Endometrium (tissue), 2 donors: ENCODE data around the gene SLC25A38.
"Not testable (repeated sequence)": the region's sequence is repeated elsewhere in the genome, so short reads cannot be mapped to it uniquely, and the experiment has no call there.

Experiments used
- FAIRE-seq: peaks from 2 replicates; lab custom pipeline; 2012; peaks lifted over from hg19 to GRCh38; lab: Jason Lieb, UNC
- donor health status: control.
- donor health status: control.

SLC25A38 gene

GRCh38 chr3:39383045-39383880 is at the start of gene SLC25A38:
SLC25A38 (plus strand) TSS chr3:39383370; CDS start chr3:39383725, 355 bp downstream.
- FAIRE-seq = no peak

GRCh38 chr3:39333607-39334006 is 49.6 kb upstream of the SLC25A38 start:
- FAIRE-seq = no peak

- no peak for FAIRE-seq
Measured at GRCh38 chr3:39334205-39334604, 49.0 kb upstream of the SLC25A38 start.

- no peak for FAIRE-seq
Measured at GRCh38 chr3:39338201-39338600, 45.0 kb upstream of the SLC25A38 start.

- FAIRE-seq = no peak
Measured at GRCh38 chr3:39339086-39339485, 44.1 kb upstream of the SLC25A38 start.

- no peak for FAIRE-seq
Measured at GRCh38 chr3:39343076-39343717, 40.0 kb upstream of the SLC25A38 start.

- no peak for FAIRE-seq
Measured at GRCh38 chr3:39343760-39344159, 39.4 kb upstream of the SLC25A38 start.

- no peak for FAIRE-seq
Measured at GRCh38 chr3:39344746-39345344, 38.3 kb upstream of the SLC25A38 start.

GRCh38 chr3:39346785-39347585 is 36.2 kb upstream of the SLC25A38 start:
- FAIRE-seq = peak; percentile 45

- no peak for FAIRE-seq
Measured at GRCh38 chr3:39347586-39347876, 35.6 kb upstream of the SLC25A38 start.

GRCh38 chr3:39349080-39349479 is 34.1 kb upstream of the SLC25A38 start:
- FAIRE-seq = no peak

GRCh38 chr3:39350714-39351113 is 32.5 kb upstream of the SLC25A38 start:
- no peak for FAIRE-seq

- FAIRE-seq = not testable (repeated sequence)
Measured at GRCh38 chr3:39351134-39351533, 32.0 kb upstream of the SLC25A38 start.

- FAIRE-seq = not testable (repeated sequence)
Measured at GRCh38 chr3:39353168-39353927, 29.8 kb upstream of the SLC25A38 start.

- FAIRE-seq = no peak
Measured at GRCh38 chr3:39358333-39358732, 24.8 kb upstream of the SLC25A38 start.

- FAIRE-seq = no peak
Measured at GRCh38 chr3:39361252-39361927, 21.8 kb upstream of the SLC25A38 start.

GRCh38 chr3:39362192-39362591 is 21.0 kb upstream of the SLC25A38 start:
- FAIRE-seq = no peak

- FAIRE-seq = no peak
Measured at GRCh38 chr3:39362812-39363211, 20.4 kb upstream of the SLC25A38 start.

GRCh38 chr3:39370450-39370849 is 12.7 kb upstream of the SLC25A38 start:
- FAIRE-seq = not testable (repeated sequence)

GRCh38 chr3:39372833-39373232 is 10.3 kb upstream of the SLC25A38 start:
- FAIRE-seq = no peak
